Adrenal gland (tissue), 5 donors: Measurements from ENCODE around the gene CACNA1C.

Experiments
- POLR2A ChIP-seq, 2 donors: fragments of 450-650 bp; IDR thresholded peaks; one replicate each; pipeline ENCODE4 v1.6.1; 2017; ENCODE audit warnings: antibody characterized with exemption in 2 of 2, mild to moderate bottlenecking in 2 of 2, moderate library complexity in 1 of 2
- TF ChIP-seq, protein P1 (sequence below), 6 experiments: fragments of 450-650 bp in 4 of 6; fragments of 200-600 bp in 2 of 6; sonication (generic) in 1 of 6; IDR thresholded peaks; 1 replicate in 5 of 6; 2 replicates in 1 of 6; pipeline versions ENCODE4 v1.5.1 to v1.8.0; 2016 to 2021; ENCODE audit warnings: antibody characterized with exemption in 6 of 6, mild to moderate bottlenecking in 2 of 6, moderate library complexity in 1 of 6
- donor health status: DM: no; HTN: no; CAD: no.

DNA sequence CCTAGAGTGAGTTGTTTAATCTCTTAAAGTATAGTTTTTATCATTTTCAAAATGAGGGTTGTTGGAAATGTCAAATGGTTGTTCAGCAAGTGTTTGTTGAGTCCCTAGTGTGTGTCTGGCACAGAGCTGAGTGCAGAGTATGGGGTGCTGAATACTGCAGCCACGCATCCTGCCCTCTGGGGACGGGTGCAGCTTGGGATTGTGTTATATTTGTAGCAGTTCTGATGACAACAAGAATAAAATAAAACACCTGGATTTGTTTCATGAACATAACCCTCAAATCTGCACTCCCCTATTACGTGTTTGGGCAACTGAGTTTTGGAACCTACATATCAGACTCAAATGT is 127.9 kb downstream of the CACNA1C start:
- TF ChIP-seq, protein P1, sequence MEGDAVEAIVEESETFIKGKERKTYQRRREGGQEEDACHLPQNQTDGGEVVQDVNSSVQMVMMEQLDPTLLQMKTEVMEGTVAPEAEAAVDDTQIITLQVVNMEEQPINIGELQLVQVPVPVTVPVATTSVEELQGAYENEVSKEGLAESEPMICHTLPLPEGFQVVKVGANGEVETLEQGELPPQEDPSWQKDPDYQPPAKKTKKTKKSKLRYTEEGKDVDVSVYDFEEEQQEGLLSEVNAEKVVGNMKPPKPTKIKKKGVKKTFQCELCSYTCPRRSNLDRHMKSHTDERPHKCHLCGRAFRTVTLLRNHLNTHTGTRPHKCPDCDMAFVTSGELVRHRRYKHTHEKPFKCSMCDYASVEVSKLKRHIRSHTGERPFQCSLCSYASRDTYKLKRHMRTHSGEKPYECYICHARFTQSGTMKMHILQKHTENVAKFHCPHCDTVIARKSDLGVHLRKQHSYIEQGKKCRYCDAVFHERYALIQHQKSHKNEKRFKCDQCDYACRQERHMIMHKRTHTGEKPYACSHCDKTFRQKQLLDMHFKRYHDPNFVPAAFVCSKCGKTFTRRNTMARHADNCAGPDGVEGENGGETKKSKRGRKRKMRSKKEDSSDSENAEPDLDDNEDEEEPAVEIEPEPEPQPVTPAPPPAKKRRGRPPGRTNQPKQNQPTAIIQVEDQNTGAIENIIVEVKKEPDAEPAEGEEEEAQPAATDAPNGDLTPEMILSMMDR (IDR thresholded peaks at IDR 0.05): no peak
- TF ChIP-seq POLR2A (IDR thresholded peaks at IDR 0.05): no peak
